CD4-positive, alpha-beta T cell treated with Interleukin-1 beta for 1 hour (primary cell): ENCODE measurements around the gene KCTD20.
"Not testable (repeated sequence)": the region's sequence is repeated elsewhere in the genome, so short reads cannot be mapped to it uniquely, and the experiment has no call there.

Experiments used
- DNase-seq, 2 donors: peaks; one replicate each; pipeline ENCODE4 v3.0.0-alpha.2; 2020 to 2022

The KCTD20 gene

GRCh38 chr6:36442671-36443470 lies at the start of gene KCTD20, which contains the start of gene PXT1:
Gene KCTD20, plus strand, starts transcription at chr6:36443000. Its CDS starts 27,098 bp downstream, at chr6:36470098.
Gene PXT1, minus strand, starts transcription at chr6:36442854. Its CDS starts 16,772 bp downstream, at chr6:36426082.
- peak; percentile 86 to 87 for DNase-seq

- DNase-seq: no peak
These were observed 42.8 kb upstream of the KCTD20 start for GRCh38 chr6:36399970-36400369.

GRCh38 chr6:36402481-36402880 lies 40.3 kb upstream of the KCTD20 start:
- no peak for DNase-seq

- DNase-seq: no peak
These were observed 38.6 kb upstream of the KCTD20 start for GRCh38 chr6:36404164-36404563.

GRCh38 chr6:36409718-36410117 lies 33.1 kb upstream of the KCTD20 start:
- DNase-seq: not testable (repeated sequence)

- DNase-seq: no peak
These were observed 29.0 kb upstream of the KCTD20 start for GRCh38 chr6:36413489-36414480.

- no peak for DNase-seq
These were observed 28.3 kb upstream of the KCTD20 start for GRCh38 chr6:36414481-36414880.

- DNase-seq: no peak
These were observed 24.2 kb upstream of the KCTD20 start for GRCh38 chr6:36418558-36418957.

- DNase-seq: no peak
These were observed 23.5 kb upstream of the KCTD20 start for GRCh38 chr6:36419310-36419709.

GRCh38 chr6:36422714-36423100 lies 20.1 kb upstream of the KCTD20 start:
- DNase-seq: peak in 1 of 2 donors; percentile 3

GRCh38 chr6:36423101-36423824 lies 19.5 kb upstream of the KCTD20 start:
- DNase-seq: peak; percentile 98

- no peak for DNase-seq
These were observed 16.2 kb upstream of the KCTD20 start for GRCh38 chr6:36426622-36427021.

GRCh38 chr6:36428911-36429310 lies 13.9 kb upstream of the KCTD20 start:
- DNase-seq: no peak

GRCh38 chr6:36430351-36430750 lies 12.4 kb upstream of the KCTD20 start:
- DNase-seq: no peak

GRCh38 chr6:36431197-36431596 lies 11.6 kb upstream of the KCTD20 start:
- DNase-seq: no peak

GRCh38 chr6:36432151-36432671 lies 10.6 kb upstream of the KCTD20 start:
- no peak for DNase-seq

GRCh38 chr6:36436466-36436865 lies 6.3 kb upstream of the KCTD20 start:
- DNase-seq: no peak

GRCh38 chr6:36441307-36441894 lies 1.4 kb upstream of the KCTD20 start:
- DNase-seq: peak; percentile 83 to 92

GRCh38 chr6:36442103-36442670 lies 613 bp upstream of the KCTD20 start:
- DNase-seq: no peak

GRCh38 chr6:36443471-36444428 lies 950 bp downstream of the KCTD20 start:
- peak in 1 of 2 donors; percentile 30 for DNase-seq

- no peak for DNase-seq
These were observed 1.7 kb downstream of the KCTD20 start for GRCh38 chr6:36444470-36444869.
